ENCODE results near the gene SRCAP. TPM values are rescaled to one million over a fixed set of nuclear protein-coding genes. Genes with fewer than 3 reads are reported as not detected.

Gene SRCAP
- polyA plus RNA-seq: 10 to 100 TPM in 1 of 3 donors, 1 to 10 TPM in 2; 1.9 to 38.9 (median 2.8) TPM

- Mint-ChIP-seq H3K36me3 (peaks cover 5 to 11% (median 5%) of the 10 kb centered on the region in 3 donors), H3K4me1 (peaks cover 29 to 32% of the 10 kb centered on the region in 2 donors), H3K27ac (peak within 1 kb of the TSS; percentile 97 to 100 (median 100)), H3K4me3 (peak within 1 kb of the TSS; percentile 98 to 99 (median 98)), H3K27me3 (ENCODE audit: low read depth in 3 of 3) (peaks cover 16 to 20% (median 18%) of the 10 kb centered on the region in 3 donors), H3K9me3 (no peaks in the 10 kb centered on the region)
- peak; percentile 77 to 82 (median 81) for DNase-seq
These were observed at the start of gene SRCAP for GRCh38 chr16:30698816-30699614. Gene SRCAP (plus strand): TSS chr16:30699171. CDS start chr16:30700825, 1,654 bp downstream.

GRCh38 chr16:30649725-30650368 is 49.1 kb upstream of the SRCAP start:
- Mint-ChIP-seq H3K27ac (peak overlapping the region; percentile 96 to 99 (median 98)), H3K9me3 (no peaks in the 10 kb centered on the region), H3K27me3 (ENCODE audit: low read depth in 3 of 3) (peaks cover 2 to 10% (median 8%) of the 10 kb centered on the region in 3 donors), H3K36me3 (peaks cover 0 to 4% (median 0%) of the 10 kb centered on the region in 3 donors), H3K4me1 (peaks cover 31 to 33% of the 10 kb centered on the region in 2 donors), H3K4me3 (peak overlapping the region; percentile 94 to 100 (median 98))
- DNase-seq: peak; percentile 72 to 79 (median 74)

GRCh38 chr16:30650369-30651123 is 48.4 kb upstream of the SRCAP start, which contains the start of gene PRR14:
Gene PRR14 (plus strand): TSS chr16:30650960. CDS start chr16:30651646, 686 bp downstream.
- Mint-ChIP-seq H3K4me1 (peaks cover 31 to 33% of the 10 kb centered on the region in 2 donors), H3K36me3 (peaks cover 0 to 6% (median 0%) of the 10 kb centered on the region in 3 donors), H3K4me3 (peak within 1 kb of the TSS; percentile 94 to 100 (median 98)), H3K27me3 (ENCODE audit: low read depth in 3 of 3) (peaks cover 2 to 10% (median 8%) of the 10 kb centered on the region in 3 donors), H3K9me3 (no peaks in the 10 kb centered on the region), H3K27ac (peak within 1 kb of the TSS; percentile 96 to 99 (median 98))
- peak; percentile 97 to 98 (median 97) for DNase-seq

GRCh38 chr16:30651124-30652004 is 47.6 kb upstream of the SRCAP start:
- Mint-ChIP-seq H3K4me1 (peaks cover 34% of the 10 kb centered on the region in 2 donors), H3K9me3 (no peaks in the 10 kb centered on the region), H3K27me3 (ENCODE audit: low read depth in 3 of 3) (peaks cover 2 to 10% (median 8%) of the 10 kb centered on the region in 3 donors), H3K36me3 (peaks cover 0 to 10% (median 3%) of the 10 kb centered on the region in 3 donors), H3K27ac (peak overlapping the region; percentile 96 to 99 (median 98)), H3K4me3 (peak overlapping the region; percentile 94 to 100 (median 98))
- peak; percentile 71 to 74 (median 72) for DNase-seq

- Mint-ChIP-seq H3K9me3 (no peaks in the 10 kb centered on the region), H3K4me3 (peak overlapping the region; percentile 71 to 86 (median 80)), H3K4me1 (peaks cover 35 to 37% of the 10 kb centered on the region in 2 donors), H3K27me3 (ENCODE audit: low read depth in 3 of 3) (peaks cover 2 to 10% (median 8%) of the 10 kb centered on the region in 3 donors), H3K27ac (peak overlapping the region; percentile 86 to 90 (median 87)), H3K36me3 (peaks cover 0 to 11% (median 4%) of the 10 kb centered on the region in 3 donors)
- no peak for DNase-seq
These were observed 47.0 kb upstream of the SRCAP start for GRCh38 chr16:30652005-30652296.

GRCh38 chr16:30652718-30653117 is 46.3 kb upstream of the SRCAP start:
- Mint-ChIP-seq H3K9me3 (no peaks in the 10 kb centered on the region), H3K36me3 (peaks cover 0 to 11% (median 4%) of the 10 kb centered on the region in 3 donors)

GRCh38 chr16:30654856-30655255 is 44.1 kb upstream of the SRCAP start:
- Mint-ChIP-seq H3K4me1 (peaks cover 33 to 38% of the 10 kb centered on the region in 2 donors), H3K36me3 (peaks cover 0 to 11% (median 4%) of the 10 kb centered on the region in 3 donors), H3K27me3 (ENCODE audit: low read depth in 3 of 3) (peaks cover 14 to 20% (median 19%) of the 10 kb centered on the region in 3 donors), H3K27ac (no peak overlapping the region), H3K4me3 (no peak overlapping the region), H3K9me3 (no peaks in the 10 kb centered on the region)
- no peak for DNase-seq

More at GRCh38 chr16:30652718-30653117, 46.3 kb upstream of the SRCAP start:
- Mint-ChIP-seq H3K4me3 (peak overlapping the region in 4 of 5 donors; percentile 80 to 86 (median 80)), H3K4me1 (peaks cover 43 to 44% of the 10 kb centered on the region in 2 donors), H3K27me3 (ENCODE audit: low read depth in 3 of 3) (peaks cover 5 to 10% (median 8%) of the 10 kb centered on the region in 3 donors), H3K27ac (peak overlapping the region; percentile 81 to 87 (median 87))
- DNase-seq: no peak

GRCh38 chr16:30655815-30656347 is 43.1 kb upstream of the SRCAP start:
- H3K4me3 Mint-ChIP-seq: peak overlapping the region in 1 of 5 donors; percentile 65

GRCh38 chr16:30656388-30656787 is 42.6 kb upstream of the SRCAP start:
- no peak for DNase-seq
- H3K27me3 Mint-ChIP-seq (ENCODE audit: low read depth in 3 of 3): peaks cover 14 to 15% (median 14%) of the 10 kb centered on the region in 3 donors
- H3K4me1 Mint-ChIP-seq: peaks cover 35 to 44% of the 10 kb centered on the region in 2 donors
- H3K9me3 Mint-ChIP-seq: no peaks in the 10 kb centered on the region
- H3K4me3 Mint-ChIP-seq: peak overlapping the region in 3 of 5 donors; percentile 21 to 65 (median 30)
- H3K27ac Mint-ChIP-seq: peak overlapping the region; percentile 59 to 93 (median 72)
- H3K36me3 Mint-ChIP-seq: peaks cover 0 to 14% (median 8%) of the 10 kb centered on the region in 3 donors

More at GRCh38 chr16:30655815-30656347, 43.1 kb upstream of the SRCAP start:
- H3K9me3 Mint-ChIP-seq: no peaks in the 10 kb centered on the region
- H3K27ac Mint-ChIP-seq: peak overlapping the region in 5 of 6 donors; percentile 59 to 93 (median 64)
- H3K4me1 Mint-ChIP-seq: peaks cover 32 to 39% of the 10 kb centered on the region in 2 donors
- H3K27me3 Mint-ChIP-seq (ENCODE audit: low read depth in 3 of 3): peaks cover 14 to 16% (median 15%) of the 10 kb centered on the region in 3 donors
- no peak for DNase-seq
- peaks cover 0 to 11% (median 8%) of the 10 kb centered on the region in 3 donors for H3K36me3 Mint-ChIP-seq

GRCh38 chr16:30656974-30657865 is 41.8 kb upstream of the SRCAP start:
- peaks cover 9 to 15% (median 14%) of the 10 kb centered on the region in 3 donors for H3K27me3 Mint-ChIP-seq (ENCODE audit: low read depth in 3 of 3)
- H3K9me3 Mint-ChIP-seq: no peaks in the 10 kb centered on the region
- peaks cover 36 to 46% of the 10 kb centered on the region in 2 donors for H3K4me1 Mint-ChIP-seq
- DNase-seq: no peak
- peak overlapping the region; percentile 80 to 96 (median 94) for H3K27ac Mint-ChIP-seq
- H3K36me3 Mint-ChIP-seq: peaks cover 0 to 20% (median 8%) of the 10 kb centered on the region in 3 donors
- peak overlapping the region; percentile 78 to 87 (median 82) for H3K4me3 Mint-ChIP-seq
